ENCODE measurements around the gene CPNE1.

DNA sequence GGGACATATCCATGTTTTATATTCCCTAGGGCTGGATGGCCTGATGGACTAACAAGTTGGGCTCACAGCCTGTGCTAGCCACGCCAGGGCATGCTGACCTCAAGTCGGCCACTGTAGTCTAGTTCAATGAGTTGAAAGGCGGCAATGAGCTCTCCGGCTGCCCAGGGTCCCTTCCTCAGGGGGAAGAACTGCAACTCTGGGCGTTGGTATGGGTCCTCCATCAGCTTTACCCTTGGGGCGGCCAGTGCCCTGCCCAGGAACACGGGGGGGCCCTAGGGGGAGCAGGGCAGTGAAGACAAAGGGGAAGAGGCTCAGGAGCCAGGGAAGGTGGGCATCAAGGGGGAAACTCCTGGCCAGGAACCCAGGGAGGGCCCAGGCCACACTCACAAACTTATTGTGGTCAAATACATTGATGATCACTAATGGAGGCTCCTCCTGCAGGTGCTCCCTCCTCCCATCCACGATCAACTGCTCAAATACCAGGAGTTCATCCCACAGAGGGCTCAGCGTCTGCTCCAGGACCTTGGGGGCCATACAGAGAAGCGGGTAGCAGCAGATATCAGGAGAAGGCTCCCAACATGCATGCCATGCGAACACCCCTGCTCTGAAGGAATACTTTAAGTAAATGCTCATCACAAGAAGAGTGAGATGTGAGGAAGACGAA is 81.8 kb downstream of the CPNE1 start:
- TF ChIP-seq, protein P1, sequence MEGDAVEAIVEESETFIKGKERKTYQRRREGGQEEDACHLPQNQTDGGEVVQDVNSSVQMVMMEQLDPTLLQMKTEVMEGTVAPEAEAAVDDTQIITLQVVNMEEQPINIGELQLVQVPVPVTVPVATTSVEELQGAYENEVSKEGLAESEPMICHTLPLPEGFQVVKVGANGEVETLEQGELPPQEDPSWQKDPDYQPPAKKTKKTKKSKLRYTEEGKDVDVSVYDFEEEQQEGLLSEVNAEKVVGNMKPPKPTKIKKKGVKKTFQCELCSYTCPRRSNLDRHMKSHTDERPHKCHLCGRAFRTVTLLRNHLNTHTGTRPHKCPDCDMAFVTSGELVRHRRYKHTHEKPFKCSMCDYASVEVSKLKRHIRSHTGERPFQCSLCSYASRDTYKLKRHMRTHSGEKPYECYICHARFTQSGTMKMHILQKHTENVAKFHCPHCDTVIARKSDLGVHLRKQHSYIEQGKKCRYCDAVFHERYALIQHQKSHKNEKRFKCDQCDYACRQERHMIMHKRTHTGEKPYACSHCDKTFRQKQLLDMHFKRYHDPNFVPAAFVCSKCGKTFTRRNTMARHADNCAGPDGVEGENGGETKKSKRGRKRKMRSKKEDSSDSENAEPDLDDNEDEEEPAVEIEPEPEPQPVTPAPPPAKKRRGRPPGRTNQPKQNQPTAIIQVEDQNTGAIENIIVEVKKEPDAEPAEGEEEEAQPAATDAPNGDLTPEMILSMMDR (conservative IDR thresholded peaks at IDR 0.05 in 1 of 2, IDR thresholded peaks at IDR 0.05 in 1 of 2; ENCODE audit: low read depth in 1 of 2, low read length in 2 of 2) = no peak
- TF ChIP-seq EZH2 (IDR thresholded peaks at IDR 0.05; ENCODE audit: low read length, missing control alignments) = no peak

All from fibroblast of lung (primary cell).